Breast epithelium (tissue), 4 donors: ENCODE data around the gene ANKMY1. TPM values are rescaled to one million over a fixed set of nuclear protein-coding genes. Genes with fewer than 3 reads are reported as not detected.
A peak's percentile ranks its signal among the peaks of the same experiment; 100 is the strongest.

ENCODE experiments used
- DNase-seq, 2 donors: peaks; one replicate each; pipeline ENCODE4 v3.0.0-alpha.2; 2019; ENCODE audit warnings: low spot score in 2 of 2
- H3K27ac ChIP-seq, 2 donors: fragments of 200-600 bp; sonication (generic) in 1 of 2; one replicate each; pipeline ENCODE4 v1.5.1; 2016 to 2019; ENCODE audit warnings: mild to moderate bottlenecking in 1 of 2
- H3K27me3 ChIP-seq, 2 donors: fragments of 200-600 bp; sonication (generic) in 1 of 2; one replicate each; pipeline versions ENCODE4 v1.5.1 to v1.6.0; 2017 to 2019; ENCODE audit warnings: control low read depth in 1 of 2, mild to moderate bottlenecking in 1 of 2
- H3K36me3 ChIP-seq: fragments of 200-600 bp; one replicate; pipeline ENCODE4 v1.5.1; 2019
- H3K4me1 ChIP-seq, 2 donors: fragments of 200-600 bp; sonication (generic); one replicate each; pipeline ENCODE4 v1.5.1; 2016 to 2019; ENCODE audit warnings: control low read depth in 1 of 2
- H3K4me3 ChIP-seq, 3 donors: fragments of 200-600 bp; sonication (generic); 1 replicate in 2 of 3; 2 replicates in 1 of 3; pipeline ENCODE4 v1.5.1; 2016 to 2019; ENCODE audit warnings: mild to moderate bottlenecking in 3 of 3, moderate library complexity in 2 of 3
- H3K9me3 ChIP-seq, 2 donors: fragments of 200-600 bp; sonication (generic) in 1 of 2; one replicate each; pipeline ENCODE4 v1.5.1; 2016 to 2019; ENCODE audit warnings: control low read depth in 1 of 2
- POLR2A ChIP-seq: fragments of 450-650 bp; IDR thresholded peaks from one replicate; pipeline ENCODE4 v1.6.1; 2016; ENCODE audit warnings: antibody characterized with exemption, mild to moderate bottlenecking, moderate library complexity
- POLR2AphosphoS5 ChIP-seq, 3 donors: sonication (generic); formaldehyde crosslinking; IDR thresholded peaks; one replicate each; pipeline ENCODE4 v1.6.1; 2017; ENCODE audit warnings: antibody characterized with exemption in 3 of 3
- intact Hi-C: fragments of 100-400 bp; cut with DNase I; formaldehyde crosslinking; loops from one replicate; pipeline ENCODE4 v1.15.1; 2023; ENCODE audit warnings: low total_unique reads
- total RNA-seq, 3 donors: library from RNA; depleted of rRNA; stranded (reverse); fragments of >200 nt; gene quantifications; one replicate each; pipeline ENCODE4 v1.1.0, GENCODE V29; 2016
- TF ChIP-seq, protein P1 (sequence below), 3 donors: fragments of 450-650 bp; IDR thresholded peaks; one replicate each; pipeline ENCODE4 v1.5.1; 2016 to 2017; ENCODE audit warnings: antibody characterized with exemption in 3 of 3, mild to moderate bottlenecking in 3 of 3, moderate library complexity in 3 of 3

ANKMY1 gene
- total RNA-seq, 3 donors from 2014 or later = 13.0 to 32.8 (median 19.0) TPM

DNA sequence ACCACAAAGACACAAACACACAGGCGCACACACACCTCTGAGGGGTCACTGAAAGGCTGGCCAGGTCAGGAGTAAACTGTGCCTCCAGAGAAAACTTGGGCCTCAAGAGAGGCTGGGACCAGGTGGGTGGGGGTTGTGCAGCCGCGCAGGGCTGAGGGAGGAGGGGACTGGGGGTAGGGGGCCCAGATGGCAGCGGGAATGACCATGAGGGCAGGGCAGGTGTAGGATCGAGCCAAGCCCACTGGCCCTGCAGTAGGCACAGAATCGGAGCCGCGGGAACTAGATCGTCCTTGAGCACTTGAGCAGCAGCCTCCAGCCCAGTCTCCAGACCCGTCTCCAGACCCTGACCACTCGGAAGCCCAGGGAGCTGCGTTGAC lies 36.8 kb downstream of the ANKMY1 start:
- Histone ChIP-seq H3K4me3 (no peak overlapping the region), H3K36me3 (no peaks in the 10 kb centered on the region), H3K27me3 (no peaks in the 10 kb centered on the region), H3K4me1 (no peaks in the 10 kb centered on the region), H3K27ac (no peak overlapping the region), H3K9me3 (no peaks in the 10 kb centered on the region)
- DNase-seq = peak in 1 of 2 donors; percentile 38
- TF ChIP-seq, protein P1, sequence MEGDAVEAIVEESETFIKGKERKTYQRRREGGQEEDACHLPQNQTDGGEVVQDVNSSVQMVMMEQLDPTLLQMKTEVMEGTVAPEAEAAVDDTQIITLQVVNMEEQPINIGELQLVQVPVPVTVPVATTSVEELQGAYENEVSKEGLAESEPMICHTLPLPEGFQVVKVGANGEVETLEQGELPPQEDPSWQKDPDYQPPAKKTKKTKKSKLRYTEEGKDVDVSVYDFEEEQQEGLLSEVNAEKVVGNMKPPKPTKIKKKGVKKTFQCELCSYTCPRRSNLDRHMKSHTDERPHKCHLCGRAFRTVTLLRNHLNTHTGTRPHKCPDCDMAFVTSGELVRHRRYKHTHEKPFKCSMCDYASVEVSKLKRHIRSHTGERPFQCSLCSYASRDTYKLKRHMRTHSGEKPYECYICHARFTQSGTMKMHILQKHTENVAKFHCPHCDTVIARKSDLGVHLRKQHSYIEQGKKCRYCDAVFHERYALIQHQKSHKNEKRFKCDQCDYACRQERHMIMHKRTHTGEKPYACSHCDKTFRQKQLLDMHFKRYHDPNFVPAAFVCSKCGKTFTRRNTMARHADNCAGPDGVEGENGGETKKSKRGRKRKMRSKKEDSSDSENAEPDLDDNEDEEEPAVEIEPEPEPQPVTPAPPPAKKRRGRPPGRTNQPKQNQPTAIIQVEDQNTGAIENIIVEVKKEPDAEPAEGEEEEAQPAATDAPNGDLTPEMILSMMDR (IDR thresholded peaks at IDR 0.05) = no peak
- no peak for TF ChIP-seq POLR2A
- no peak for TF ChIP-seq POLR2AphosphoS5 (IDR thresholded peaks at IDR 0.05)
- intact Hi-C loops = no loop called here

- intact Hi-C loops = no loop called here
- Histone ChIP-seq H3K27ac (no peak overlapping the region), H3K27me3 (no peaks in the 10 kb centered on the region), H3K4me3 (peak overlapping the region in 1 of 3 donors; percentile 25), H3K4me1 (no peaks in the 10 kb centered on the region), H3K36me3 (no peaks in the 10 kb centered on the region), H3K9me3 (no peaks in the 10 kb centered on the region)
- peak in 1 of 2 donors; percentile 50 for DNase-seq
- TF ChIP-seq POLR2AphosphoS5 (IDR thresholded peaks at IDR 0.05) (no peak), POLR2A (no peak)
- TF ChIP-seq, protein P1 (IDR thresholded peaks at IDR 0.05) = no peak
Observed at GRCh38 chr2:240520130-240520973, 37.4 kb downstream of the ANKMY1 start.

DNA sequence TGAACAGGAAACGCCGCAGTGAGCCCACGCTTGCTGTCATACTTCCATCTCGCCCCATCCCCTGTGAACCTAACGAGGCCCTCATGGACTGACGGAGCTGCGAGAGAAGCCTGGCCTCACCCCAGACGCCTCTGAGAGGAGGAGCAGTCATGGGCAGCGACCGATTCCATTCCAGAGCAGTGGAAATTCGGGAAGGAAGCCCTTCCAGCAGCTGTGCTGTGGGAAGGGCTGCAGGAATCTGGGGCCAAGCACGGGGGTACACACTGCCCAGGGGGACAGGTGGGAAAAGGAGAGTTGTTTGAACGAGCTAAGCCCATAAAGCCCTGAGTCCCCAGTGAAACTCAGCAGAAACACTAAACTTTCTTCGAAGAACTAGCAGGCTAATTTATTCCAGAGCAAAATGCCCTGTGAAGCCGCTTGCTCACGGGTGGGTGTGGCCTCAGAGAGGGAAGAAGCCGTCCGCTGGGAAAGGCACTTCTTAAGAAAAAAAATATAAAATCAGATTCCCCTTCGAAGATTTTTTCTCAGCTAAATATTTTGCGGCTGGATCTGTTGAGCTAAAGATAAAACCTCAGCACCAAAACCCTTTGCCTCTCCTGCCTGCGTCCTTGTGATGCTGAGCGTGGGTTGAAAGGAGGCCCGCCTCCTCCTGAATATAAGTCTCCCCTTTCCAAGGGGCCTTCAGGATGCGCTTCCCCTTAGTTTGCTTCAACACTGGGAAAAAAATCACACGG lies 38.2 kb downstream of the ANKMY1 start:
- no peak overlapping the region for H3K27ac ChIP-seq
- no peaks in the 10 kb centered on the region for H3K27me3 ChIP-seq
- intact Hi-C loops = no loop called here
- DNase-seq = peak in 1 of 2 donors; percentile 20
- H3K4me1 ChIP-seq = no peaks in the 10 kb centered on the region
- TF ChIP-seq POLR2AphosphoS5 (IDR thresholded peaks at IDR 0.05) (no peak), POLR2A (no peak)
- TF ChIP-seq, protein P1 (IDR thresholded peaks at IDR 0.05) = no peak
- H3K9me3 ChIP-seq = no peaks in the 10 kb centered on the region
- no peaks in the 10 kb centered on the region for H3K36me3 ChIP-seq
- no peak overlapping the region for H3K4me3 ChIP-seq

DNA sequence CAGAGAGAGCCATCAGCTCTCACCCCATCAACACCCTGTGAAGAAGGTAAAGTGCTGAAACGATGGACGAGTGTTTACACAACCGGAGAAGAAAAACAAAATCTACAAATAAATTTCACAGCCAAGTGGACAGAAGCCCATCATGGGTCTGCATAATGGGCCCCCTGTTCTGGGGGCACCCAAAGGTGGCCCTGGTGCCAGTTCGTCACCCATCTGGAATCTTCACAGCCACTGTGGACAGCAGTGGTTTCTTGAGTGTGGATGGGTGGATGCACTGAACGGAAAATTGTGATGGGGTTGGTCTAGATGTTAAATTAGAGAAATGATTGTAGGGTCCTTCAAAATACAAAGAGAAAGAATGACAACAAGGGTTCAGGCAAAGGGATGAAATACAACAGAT lies 38.8 kb downstream of the ANKMY1 start:
- intact Hi-C loops = no loop called here
- no peaks in the 10 kb centered on the region for H3K4me1 ChIP-seq
- no peak overlapping the region for H3K4me3 ChIP-seq
- no peaks in the 10 kb centered on the region for H3K9me3 ChIP-seq
- DNase-seq = no peak
- no peak for TF ChIP-seq POLR2A
- TF ChIP-seq, protein P1 (IDR thresholded peaks at IDR 0.05) = no peak
- TF ChIP-seq POLR2AphosphoS5 (IDR thresholded peaks at IDR 0.05) = no peak
- no peak overlapping the region for H3K27ac ChIP-seq
- H3K27me3 ChIP-seq = no peaks in the 10 kb centered on the region
- H3K36me3 ChIP-seq = no peaks in the 10 kb centered on the region

DNA sequence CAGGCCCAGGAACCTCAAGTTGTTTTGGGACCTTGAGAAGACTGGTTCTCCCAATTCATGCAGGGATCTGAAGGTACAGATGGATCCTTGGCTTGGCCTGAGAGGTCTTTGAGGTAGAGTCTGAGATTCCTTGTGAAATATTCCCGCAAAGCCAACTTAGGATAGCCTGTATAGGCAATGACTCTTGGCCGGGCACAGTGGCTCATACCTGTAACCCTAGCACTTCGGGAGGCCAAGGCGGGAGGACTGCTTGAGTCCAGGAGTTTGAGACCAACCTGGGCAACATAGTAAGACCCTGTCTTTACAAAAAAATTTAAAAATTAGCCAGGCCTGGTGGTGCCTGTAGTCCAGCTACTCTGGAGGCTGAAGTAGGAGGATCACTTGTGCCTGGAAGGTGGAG lies 40.4 kb downstream of the ANKMY1 start:
- no peak overlapping the region for H3K4me3 ChIP-seq
- H3K9me3 ChIP-seq = no peaks in the 10 kb centered on the region
- DNase-seq = peak in 1 of 2 donors; percentile 25
- no peak for TF ChIP-seq POLR2A
- TF ChIP-seq, protein P1 (IDR thresholded peaks at IDR 0.05) = no peak
- TF ChIP-seq POLR2AphosphoS5 (IDR thresholded peaks at IDR 0.05) = no peak
- intact Hi-C loops = no loop called here
- no peaks in the 10 kb centered on the region for H3K36me3 ChIP-seq
- H3K27ac ChIP-seq = no peak overlapping the region
- no peaks in the 10 kb centered on the region for H3K4me1 ChIP-seq
- no peaks in the 10 kb centered on the region for H3K27me3 ChIP-seq
